Measurements from ENCODE around the gene PACRG.

PACRG gene

DNA sequence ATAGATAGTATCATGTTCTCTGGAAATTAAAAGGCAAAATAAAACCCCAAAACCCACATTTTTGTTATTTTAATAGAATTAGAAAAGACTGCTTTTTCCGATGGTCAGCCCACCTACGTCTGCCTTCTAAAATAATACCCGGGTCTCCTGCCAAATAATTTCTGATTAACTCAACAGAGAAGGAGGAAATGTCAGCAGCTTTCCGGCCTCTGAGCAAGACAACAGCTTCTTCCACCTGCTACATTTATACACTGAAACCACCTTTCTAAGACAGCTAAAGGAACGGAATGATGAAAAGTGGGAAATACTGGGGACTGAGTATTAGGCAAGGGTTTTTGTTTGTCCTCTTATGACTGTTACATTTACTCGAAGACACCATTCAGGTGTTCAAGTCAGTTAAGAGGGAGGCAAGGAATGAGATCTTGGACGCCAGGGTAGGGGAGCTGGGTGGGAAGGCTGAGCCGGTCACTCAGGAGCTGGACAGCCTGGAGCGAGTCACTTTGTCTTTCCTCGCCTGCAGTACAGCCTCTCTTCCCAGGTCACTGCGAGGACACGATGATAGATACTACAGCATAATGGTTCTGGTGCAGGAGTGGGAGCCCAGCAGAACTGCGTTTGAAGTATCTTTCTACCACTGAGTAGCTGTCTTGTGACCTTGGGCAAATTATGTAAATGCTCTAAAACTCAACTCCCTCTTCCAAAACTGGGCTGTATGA, 590.5 kb downstream of the PACRG start:
- TF ChIP-seq, protein P1, sequence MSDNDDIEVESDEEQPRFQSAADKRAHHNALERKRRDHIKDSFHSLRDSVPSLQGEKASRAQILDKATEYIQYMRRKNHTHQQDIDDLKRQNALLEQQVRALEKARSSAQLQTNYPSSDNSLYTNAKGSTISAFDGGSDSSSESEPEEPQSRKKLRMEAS (IDR thresholded peaks at IDR 0.05): no peak
- TF ChIP-seq YY1 (IDR thresholded peaks at IDR 0.05; ENCODE audit: low read depth): no peak
- no peak for TF ChIP-seq TEAD4 (IDR thresholded peaks at IDR 0.05)

DNA sequence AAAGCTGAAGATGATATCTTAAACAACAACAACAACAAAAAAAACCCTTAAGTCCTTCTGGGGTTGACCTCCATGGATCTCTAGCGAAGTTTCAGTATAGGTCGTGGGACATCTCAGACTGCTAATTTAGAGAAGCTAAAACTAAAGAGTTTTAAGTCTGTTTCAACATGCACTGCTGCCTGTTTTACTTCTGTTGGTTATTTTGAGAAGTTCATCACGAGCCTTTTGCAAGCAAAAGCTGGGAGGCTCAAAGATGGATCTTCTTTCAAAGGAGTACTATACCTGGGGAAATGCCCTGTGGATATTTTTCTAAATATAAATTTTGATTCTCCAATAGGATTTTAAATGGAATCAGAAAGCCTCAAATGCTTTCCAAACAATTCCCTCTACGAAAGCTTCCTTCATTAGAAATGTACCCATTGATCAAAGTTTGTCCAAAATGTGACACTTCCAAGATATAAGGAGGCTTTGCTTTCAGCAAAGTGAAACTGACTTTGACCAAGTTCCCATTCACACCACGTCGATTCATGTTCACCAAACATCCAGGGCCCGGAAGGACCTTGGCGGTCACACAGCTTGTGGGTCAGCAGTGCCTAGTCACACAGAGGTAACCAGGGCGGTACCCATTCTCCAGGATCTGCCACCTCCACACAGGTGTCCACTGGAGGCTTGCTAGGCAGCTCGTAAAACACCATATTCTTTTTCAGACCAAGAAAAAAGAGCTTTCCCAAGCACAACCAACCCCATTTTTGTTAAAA, 592.0 kb downstream of the PACRG start:
- TF ChIP-seq, protein P1 (IDR thresholded peaks at IDR 0.05): no peak
- TF ChIP-seq, protein P2, sequence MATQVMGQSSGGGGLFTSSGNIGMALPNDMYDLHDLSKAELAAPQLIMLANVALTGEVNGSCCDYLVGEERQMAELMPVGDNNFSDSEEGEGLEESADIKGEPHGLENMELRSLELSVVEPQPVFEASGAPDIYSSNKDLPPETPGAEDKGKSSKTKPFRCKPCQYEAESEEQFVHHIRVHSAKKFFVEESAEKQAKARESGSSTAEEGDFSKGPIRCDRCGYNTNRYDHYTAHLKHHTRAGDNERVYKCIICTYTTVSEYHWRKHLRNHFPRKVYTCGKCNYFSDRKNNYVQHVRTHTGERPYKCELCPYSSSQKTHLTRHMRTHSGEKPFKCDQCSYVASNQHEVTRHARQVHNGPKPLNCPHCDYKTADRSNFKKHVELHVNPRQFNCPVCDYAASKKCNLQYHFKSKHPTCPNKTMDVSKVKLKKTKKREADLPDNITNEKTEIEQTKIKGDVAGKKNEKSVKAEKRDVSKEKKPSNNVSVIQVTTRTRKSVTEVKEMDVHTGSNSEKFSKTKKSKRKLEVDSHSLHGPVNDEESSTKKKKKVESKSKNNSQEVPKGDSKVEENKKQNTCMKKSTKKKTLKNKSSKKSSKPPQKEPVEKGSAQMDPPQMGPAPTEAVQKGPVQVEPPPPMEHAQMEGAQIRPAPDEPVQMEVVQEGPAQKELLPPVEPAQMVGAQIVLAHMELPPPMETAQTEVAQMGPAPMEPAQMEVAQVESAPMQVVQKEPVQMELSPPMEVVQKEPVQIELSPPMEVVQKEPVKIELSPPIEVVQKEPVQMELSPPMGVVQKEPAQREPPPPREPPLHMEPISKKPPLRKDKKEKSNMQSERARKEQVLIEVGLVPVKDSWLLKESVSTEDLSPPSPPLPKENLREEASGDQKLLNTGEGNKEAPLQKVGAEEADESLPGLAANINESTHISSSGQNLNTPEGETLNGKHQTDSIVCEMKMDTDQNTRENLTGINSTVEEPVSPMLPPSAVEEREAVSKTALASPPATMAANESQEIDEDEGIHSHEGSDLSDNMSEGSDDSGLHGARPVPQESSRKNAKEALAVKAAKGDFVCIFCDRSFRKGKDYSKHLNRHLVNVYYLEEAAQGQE (IDR thresholded peaks at IDR 0.05; ENCODE audit: low read depth): no peak
- TF ChIP-seq TEAD4 (IDR thresholded peaks at IDR 0.05): no peak
- TF ChIP-seq EGR1 (IDR thresholded peaks at IDR 0.05): no peak
- TF ChIP-seq RAD21 (IDR thresholded peaks at IDR 0.05; ENCODE audit: low read depth): no peak
- no peak for TF ChIP-seq CREB1 (IDR thresholded peaks at IDR 0.05; ENCODE audit: low read depth)
- no peak for TF ChIP-seq CEBPB (IDR thresholded peaks at IDR 0.05)
- TF ChIP-seq TAF1 (IDR thresholded peaks at IDR 0.05; ENCODE audit: low read depth): no peak
- no peak for TF ChIP-seq YY1 (IDR thresholded peaks at IDR 0.05; ENCODE audit: low read depth)
- no peak for TF ChIP-seq FOXM1 (IDR thresholded peaks at IDR 0.05; ENCODE audit: borderline replicate concordance, low read depth)
- no peak for TF ChIP-seq ZBTB7A (IDR thresholded peaks at IDR 0.05; ENCODE audit: low read depth)
- TF ChIP-seq EP300 (IDR thresholded peaks at IDR 0.05; ENCODE audit: borderline replicate concordance): no peak
- TF ChIP-seq, protein P3, sequence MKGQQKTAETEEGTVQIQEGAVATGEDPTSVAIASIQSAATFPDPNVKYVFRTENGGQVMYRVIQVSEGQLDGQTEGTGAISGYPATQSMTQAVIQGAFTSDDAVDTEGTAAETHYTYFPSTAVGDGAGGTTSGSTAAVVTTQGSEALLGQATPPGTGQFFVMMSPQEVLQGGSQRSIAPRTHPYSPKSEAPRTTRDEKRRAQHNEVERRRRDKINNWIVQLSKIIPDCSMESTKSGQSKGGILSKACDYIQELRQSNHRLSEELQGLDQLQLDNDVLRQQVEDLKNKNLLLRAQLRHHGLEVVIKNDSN (IDR thresholded peaks at IDR 0.05): no peak
- no peak for TF ChIP-seq TCF12 (IDR thresholded peaks at IDR 0.05; ENCODE audit: low read depth)
- TF ChIP-seq NFIC (IDR thresholded peaks at IDR 0.05): no peak

DNA sequence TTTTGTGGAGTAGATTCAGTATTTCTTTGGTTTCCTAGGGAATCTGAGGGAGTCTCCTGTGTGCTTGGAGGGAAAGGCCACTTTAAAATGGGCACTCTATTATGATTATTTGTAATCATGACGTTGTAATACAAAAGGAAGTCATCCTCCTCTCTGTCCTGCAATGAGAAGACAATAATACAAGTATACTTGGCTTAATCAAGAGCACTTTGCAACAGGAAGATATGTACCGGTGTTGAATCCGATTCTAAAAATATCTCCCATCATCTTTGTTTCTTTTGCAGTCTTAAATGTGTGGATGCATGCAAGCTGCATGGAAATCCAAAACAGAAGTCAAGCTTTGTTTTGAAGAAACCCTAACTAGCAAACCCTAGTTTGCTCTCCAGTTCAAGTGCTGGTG, 592.6 kb downstream of the PACRG start:
- TF ChIP-seq CREB1 (IDR thresholded peaks at IDR 0.05; ENCODE audit: low read depth): no peak
- TF ChIP-seq EGR1 (IDR thresholded peaks at IDR 0.05): no peak

DNA sequence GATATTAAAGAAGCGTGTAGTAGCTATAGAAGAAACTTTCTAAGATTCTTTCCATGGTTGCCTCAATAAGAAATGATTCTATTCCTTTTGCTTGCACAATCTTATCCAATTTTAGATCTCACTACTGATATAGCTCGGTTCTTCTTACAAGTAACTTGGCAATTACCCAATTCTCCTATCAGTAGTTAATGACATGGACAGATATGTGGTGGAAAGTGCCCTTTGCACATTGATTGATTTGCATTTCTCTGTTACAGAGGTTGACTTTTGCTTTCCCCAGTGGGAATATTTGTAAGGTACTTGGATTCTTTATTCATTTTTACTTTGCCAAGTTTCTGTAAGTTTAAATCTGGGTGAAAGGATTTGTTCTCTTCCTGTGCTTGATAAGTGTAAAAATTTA, 593.0 kb downstream of the PACRG start:
- TF ChIP-seq ZBTB7A (IDR thresholded peaks at IDR 0.05; ENCODE audit: low read depth): no peak
- TF ChIP-seq, protein P2 (IDR thresholded peaks at IDR 0.05; ENCODE audit: low read depth): no peak
- no peak for TF ChIP-seq YY1 (IDR thresholded peaks at IDR 0.05; ENCODE audit: low read depth)
- TF ChIP-seq TCF12 (IDR thresholded peaks at IDR 0.05; ENCODE audit: low read depth): no peak
- no peak for TF ChIP-seq CEBPB (IDR thresholded peaks at IDR 0.05)
- TF ChIP-seq EP300 (IDR thresholded peaks at IDR 0.05; ENCODE audit: borderline replicate concordance): no peak
- TF ChIP-seq, protein P3 (IDR thresholded peaks at IDR 0.05): no peak
- TF ChIP-seq TAF1 (IDR thresholded peaks at IDR 0.05; ENCODE audit: low read depth): no peak
- TF ChIP-seq CREB1 (IDR thresholded peaks at IDR 0.05; ENCODE audit: low read depth): no peak
- TF ChIP-seq, protein P1 (IDR thresholded peaks at IDR 0.05): no peak
- TF ChIP-seq RAD21 (IDR thresholded peaks at IDR 0.05; ENCODE audit: low read depth): no peak
- no peak for TF ChIP-seq NFIC (IDR thresholded peaks at IDR 0.05)
- no peak for TF ChIP-seq TEAD4 (IDR thresholded peaks at IDR 0.05)

DNA sequence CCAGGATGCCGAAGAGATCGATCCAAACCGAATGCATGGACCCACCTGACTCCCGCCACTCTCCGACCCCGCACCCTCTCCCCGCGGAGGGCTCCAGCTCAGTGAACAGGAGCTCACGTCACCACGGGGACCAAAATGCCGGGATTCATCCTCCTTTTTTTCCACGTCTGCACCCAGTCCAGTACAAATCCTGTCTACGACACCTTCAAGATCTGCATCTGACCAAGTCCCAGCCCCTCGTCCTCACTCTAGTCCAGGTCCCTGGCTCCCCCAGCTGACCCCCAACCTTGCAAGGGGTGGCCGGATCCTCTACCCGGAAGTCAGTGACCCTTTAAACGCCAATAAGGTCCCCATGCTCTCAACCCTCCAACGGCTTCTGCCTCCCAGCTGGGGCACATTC, 593.9 kb downstream of the PACRG start:
- no peak for TF ChIP-seq CEBPB (IDR thresholded peaks at IDR 0.05)
- TF ChIP-seq YY1 (IDR thresholded peaks at IDR 0.05; ENCODE audit: low read depth): no peak
- no peak for TF ChIP-seq TCF12 (IDR thresholded peaks at IDR 0.05; ENCODE audit: low read depth)

DNA sequence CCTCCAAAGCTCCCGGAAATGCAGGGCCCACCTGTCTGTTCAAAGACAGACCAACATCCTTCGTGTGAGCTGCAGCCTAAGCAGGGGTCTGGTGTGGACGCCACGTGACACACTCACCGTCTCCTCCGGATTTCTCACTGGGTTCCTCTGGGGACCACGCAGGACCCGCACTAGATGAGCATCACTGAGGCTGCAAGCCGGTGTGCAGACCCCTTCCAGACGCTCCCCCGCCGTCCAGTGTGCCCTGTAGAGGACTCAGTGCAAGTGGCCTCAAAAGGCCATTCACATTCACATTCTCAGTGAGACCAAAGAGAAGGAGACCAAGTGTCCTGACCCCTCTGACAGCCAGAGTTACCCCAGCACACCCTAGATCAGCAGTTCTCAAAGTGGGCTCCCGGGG, 595.5 kb downstream of the PACRG start:
- TF ChIP-seq EP300 (IDR thresholded peaks at IDR 0.05; ENCODE audit: borderline replicate concordance) (no peak), NFIC (IDR thresholded peaks at IDR 0.05) (no peak), TCF12 (IDR thresholded peaks at IDR 0.05; ENCODE audit: low read depth) (no peak), TAF1 (IDR thresholded peaks at IDR 0.05; ENCODE audit: low read depth) (no peak), RAD21 (IDR thresholded peaks at IDR 0.05; ENCODE audit: low read depth) (no peak), CREB1 (IDR thresholded peaks at IDR 0.05; ENCODE audit: low read depth) (no peak), ZBTB7A (IDR thresholded peaks at IDR 0.05; ENCODE audit: low read depth) (no peak), FOXM1 (IDR thresholded peaks at IDR 0.05; ENCODE audit: borderline replicate concordance, low read depth) (no peak), CEBPB (IDR thresholded peaks at IDR 0.05) (no peak)
- TF ChIP-seq, protein P3 (IDR thresholded peaks at IDR 0.05): no peak

Measured in Ishikawa (cell line).